Neutrophil (primary cell): ENCODE data around the gene NBL1.
"Not testable (repeated sequence)": the region's sequence is repeated elsewhere in the genome, so short reads cannot be mapped to it uniquely, and the experiment has no call there.

Experiments
- H3K27ac ChIP-seq: fragments of 200-600 bp; sonication (generic); 2 replicates; pipeline ENCODE4 v1.5.1; 2016; ENCODE audit warnings: mild to moderate bottlenecking, moderate library complexity
- H3K27me3 ChIP-seq: fragments of 200-600 bp; sonication (generic); 2 replicates; pipeline ENCODE4 v1.6.0; 2016; ENCODE audit warnings: mild to moderate bottlenecking
- H3K36me3 ChIP-seq: fragments of 200-600 bp; sonication (generic); 2 replicates; pipeline ENCODE4 v1.5.1; 2017
- H3K4me1 ChIP-seq, 2 experiments: fragments of 200-600 bp in 1 of 2; sonication (generic) in 1 of 2; 1 replicate in 1 of 2; 2 replicates in 1 of 2; pipeline versions ENCODE4 v1.5.1 to v1.6.1; 2013 to 2016; ENCODE audit warnings: low read depth in 1 of 2, low read length in 1 of 2, mild to moderate bottlenecking in 1 of 2, moderate library complexity in 1 of 2; ENCODE audit not compliant: control insufficient read depth in 1 of 2, insufficient read depth in 1 of 2
- H3K4me3 ChIP-seq, 2 experiments: fragments of 200-600 bp in 1 of 2; sonication (generic) in 1 of 2; 1 replicate in 1 of 2; 2 replicates in 1 of 2; pipeline ENCODE4 v1.5.1; 2013 to 2016; ENCODE audit warnings: low read depth in 1 of 2, low read length in 1 of 2, mild to moderate bottlenecking in 1 of 2, moderate library complexity in 1 of 2
- H3K9me3 ChIP-seq: fragments of 200-600 bp; sonication (generic); 2 replicates; pipeline ENCODE4 v1.5.1; 2016
- TF ChIP-seq, protein P1 (sequence below): fragments of 200-600 bp; sonication (generic); IDR thresholded peaks from 2 replicates; pipeline ENCODE4 v1.5.1; 2016; ENCODE audit warnings: antibody characterized with exemption

The NBL1 gene

DNA sequence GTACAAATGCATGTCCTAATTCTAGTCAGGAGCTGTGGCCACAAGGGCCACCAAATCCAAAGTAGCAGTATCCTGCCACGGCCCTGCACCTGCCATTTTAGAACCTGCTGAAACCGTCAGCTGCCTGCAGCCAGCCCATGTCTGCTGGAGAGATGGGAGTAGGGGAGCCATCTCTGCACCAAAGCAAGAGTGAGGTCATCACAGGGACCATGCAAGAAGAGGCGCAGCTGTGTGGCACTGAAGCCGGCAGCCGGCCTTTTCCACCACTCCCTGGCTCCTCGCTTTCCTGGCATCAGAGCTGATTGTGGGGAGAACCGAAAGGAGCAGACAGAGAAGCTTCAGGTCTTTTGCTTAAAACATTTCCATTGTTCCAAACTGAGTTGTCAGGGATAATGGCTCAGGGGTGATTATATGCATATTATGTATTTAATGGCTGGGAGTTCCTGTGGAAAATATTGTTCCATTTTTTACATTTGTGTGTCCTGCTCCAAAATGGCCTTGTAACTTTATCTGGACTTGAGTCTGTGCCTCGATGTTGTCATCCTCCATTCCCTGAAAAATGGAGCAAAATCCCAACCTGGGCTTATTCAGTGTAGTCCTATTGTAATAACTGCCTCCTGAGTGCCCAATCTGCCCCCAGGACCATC lies 18.7 kb upstream of the NBL1 start:
- Histone ChIP-seq H3K27ac (no peak overlapping the region), H3K4me1 (no peaks in the 10 kb centered on the region), H3K36me3 (peaks cover 65% of the 10 kb centered on the region), H3K4me3 (no peak overlapping the region), H3K9me3 (no peaks in the 10 kb centered on the region), H3K27me3 (no peaks in the 10 kb centered on the region)
- TF ChIP-seq, protein P1, sequence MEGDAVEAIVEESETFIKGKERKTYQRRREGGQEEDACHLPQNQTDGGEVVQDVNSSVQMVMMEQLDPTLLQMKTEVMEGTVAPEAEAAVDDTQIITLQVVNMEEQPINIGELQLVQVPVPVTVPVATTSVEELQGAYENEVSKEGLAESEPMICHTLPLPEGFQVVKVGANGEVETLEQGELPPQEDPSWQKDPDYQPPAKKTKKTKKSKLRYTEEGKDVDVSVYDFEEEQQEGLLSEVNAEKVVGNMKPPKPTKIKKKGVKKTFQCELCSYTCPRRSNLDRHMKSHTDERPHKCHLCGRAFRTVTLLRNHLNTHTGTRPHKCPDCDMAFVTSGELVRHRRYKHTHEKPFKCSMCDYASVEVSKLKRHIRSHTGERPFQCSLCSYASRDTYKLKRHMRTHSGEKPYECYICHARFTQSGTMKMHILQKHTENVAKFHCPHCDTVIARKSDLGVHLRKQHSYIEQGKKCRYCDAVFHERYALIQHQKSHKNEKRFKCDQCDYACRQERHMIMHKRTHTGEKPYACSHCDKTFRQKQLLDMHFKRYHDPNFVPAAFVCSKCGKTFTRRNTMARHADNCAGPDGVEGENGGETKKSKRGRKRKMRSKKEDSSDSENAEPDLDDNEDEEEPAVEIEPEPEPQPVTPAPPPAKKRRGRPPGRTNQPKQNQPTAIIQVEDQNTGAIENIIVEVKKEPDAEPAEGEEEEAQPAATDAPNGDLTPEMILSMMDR: no peak

DNA sequence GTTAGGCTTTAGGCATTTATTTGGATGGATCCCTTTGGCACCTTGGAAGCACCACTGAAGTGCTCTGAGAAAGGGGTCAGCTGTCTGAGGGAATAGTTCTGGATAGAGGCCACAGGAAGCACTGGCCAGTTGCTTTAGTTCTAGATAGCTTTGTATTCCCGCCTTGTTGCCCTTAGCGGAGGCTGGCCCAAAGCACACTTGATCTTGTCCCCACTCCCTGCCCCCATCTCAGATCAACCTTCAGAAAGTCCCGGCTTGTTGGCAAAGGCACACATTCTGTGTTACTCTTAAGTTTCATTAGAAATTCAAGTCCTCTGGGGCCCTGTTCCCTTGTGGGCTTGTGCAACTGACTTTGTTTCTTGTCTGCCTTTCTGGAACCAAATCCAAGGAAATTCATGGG lies 15.2 kb upstream of the NBL1 start:
- TF ChIP-seq, protein P1: no peak
- no peak overlapping the region for H3K27ac ChIP-seq
- peaks cover 56% of the 10 kb centered on the region for H3K36me3 ChIP-seq
- no peaks in the 10 kb centered on the region for H3K9me3 ChIP-seq
- no peaks in the 10 kb centered on the region for H3K27me3 ChIP-seq
- no peak overlapping the region for H3K4me3 ChIP-seq
- no peaks in the 10 kb centered on the region for H3K4me1 ChIP-seq

DNA sequence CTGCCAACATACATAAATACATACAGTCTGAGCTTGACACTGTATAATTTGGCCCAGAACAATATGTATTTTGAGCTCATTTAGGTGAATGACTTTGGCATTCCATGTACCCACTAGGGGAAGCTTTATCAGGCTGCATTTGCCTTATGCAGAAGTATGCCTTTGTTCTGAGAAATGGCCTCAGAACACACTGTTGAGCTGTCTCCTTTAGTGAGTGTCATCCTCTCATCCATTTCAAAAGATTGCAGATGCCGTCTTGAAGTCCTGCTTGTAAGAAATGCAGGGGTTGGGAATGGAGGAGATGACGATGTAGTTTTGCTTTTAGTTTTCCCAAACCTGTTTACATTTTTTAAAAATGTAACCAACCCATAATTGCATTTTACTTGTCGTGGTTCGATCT lies 14.8 kb upstream of the NBL1 start:
- Histone ChIP-seq H3K27ac (no peak overlapping the region), H3K27me3 (no peaks in the 10 kb centered on the region), H3K4me1 (no peaks in the 10 kb centered on the region), H3K4me3 (no peak overlapping the region), H3K36me3 (peaks cover 52% of the 10 kb centered on the region), H3K9me3 (no peaks in the 10 kb centered on the region)
- TF ChIP-seq, protein P1: no peak

DNA sequence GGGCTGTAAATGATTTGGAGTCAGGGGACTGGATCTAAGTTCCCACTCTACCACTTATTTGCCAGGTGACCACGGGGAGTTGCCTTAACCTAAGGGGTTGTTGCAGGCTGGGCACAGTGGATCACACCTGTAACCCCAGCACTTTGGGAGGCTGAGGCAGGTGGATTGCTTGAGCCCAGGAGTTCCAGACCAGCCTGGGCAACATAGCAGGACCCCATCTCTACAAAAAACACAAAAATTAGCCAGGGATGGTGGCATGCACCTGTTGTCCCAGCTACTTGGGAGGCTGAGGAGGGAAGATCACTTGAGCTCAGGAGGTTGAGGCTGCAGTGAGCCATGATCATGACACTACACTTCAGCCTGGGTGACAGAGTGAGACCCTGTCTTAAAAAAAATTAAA lies 13.9 kb upstream of the NBL1 start:
- H3K9me3 ChIP-seq, H3K27me3 ChIP-seq, H3K27ac ChIP-seq, H3K4me1 ChIP-seq, H3K4me3 ChIP-seq: not testable (repeated sequence)
- H3K36me3 ChIP-seq: peaks cover 43% of the 10 kb centered on the region

DNA sequence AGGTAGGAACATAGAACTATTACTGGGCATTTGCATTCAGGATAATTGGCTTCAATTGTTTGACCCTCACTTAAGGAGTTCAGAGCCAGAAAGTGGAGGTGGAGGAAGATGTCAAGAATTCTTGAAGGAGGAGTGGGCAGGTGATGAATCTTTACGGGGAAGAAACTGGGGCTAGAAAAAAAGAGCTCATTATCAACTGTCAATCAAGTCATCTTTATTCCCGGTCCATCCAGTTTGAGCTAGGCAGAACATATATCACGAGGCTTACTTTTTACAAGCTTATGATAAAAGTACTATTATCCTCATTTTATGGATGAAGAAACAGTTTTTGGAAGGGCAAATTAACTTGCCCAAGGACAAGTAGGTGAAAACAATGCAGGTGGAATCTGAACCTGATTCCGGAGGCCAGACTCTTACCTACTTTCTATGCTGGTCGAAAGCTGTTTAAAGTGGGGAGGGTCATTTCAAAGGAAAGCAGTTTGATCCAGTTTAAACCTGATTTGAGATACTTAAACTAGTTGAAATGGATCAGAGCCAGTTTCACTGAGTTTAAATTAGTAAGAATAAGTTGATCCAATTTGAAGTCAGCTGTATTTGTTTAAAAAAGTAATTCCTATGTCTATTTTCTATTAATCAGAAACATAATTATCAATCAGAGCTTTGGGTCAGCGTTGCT lies 13.3 kb upstream of the NBL1 start:
- Histone ChIP-seq H3K27ac (no peak overlapping the region), H3K36me3 (peaks cover 37% of the 10 kb centered on the region), H3K4me3 (no peak overlapping the region), H3K9me3 (no peaks in the 10 kb centered on the region), H3K27me3 (no peaks in the 10 kb centered on the region), H3K4me1 (no peaks in the 10 kb centered on the region)
- TF ChIP-seq, protein P1: no peak

DNA sequence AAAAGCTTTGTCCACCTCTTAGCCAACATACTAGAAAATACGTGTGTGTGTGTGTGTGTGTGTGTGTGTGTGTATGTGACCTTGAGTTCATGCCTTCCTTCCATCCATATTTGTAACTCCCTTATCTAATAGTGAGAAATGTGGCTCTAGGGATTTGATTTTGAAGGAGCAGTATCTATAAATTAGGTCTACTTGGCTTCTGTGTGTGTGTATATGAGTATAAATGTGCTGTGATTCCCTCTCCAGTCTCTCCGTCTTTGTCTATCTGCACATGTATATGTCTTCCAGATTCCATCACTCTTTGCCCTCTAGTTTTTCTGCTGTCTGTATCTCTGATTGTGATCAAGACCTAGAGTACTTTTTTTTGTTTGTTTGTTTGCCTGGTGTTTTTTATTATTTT lies 11.9 kb upstream of the NBL1 start:
- no peaks in the 10 kb centered on the region for H3K4me1 ChIP-seq
- H3K4me3 ChIP-seq: no peak overlapping the region
- TF ChIP-seq, protein P1: no peak
- no peaks in the 10 kb centered on the region for H3K27me3 ChIP-seq
- no peak overlapping the region for H3K27ac ChIP-seq
- H3K9me3 ChIP-seq: no peaks in the 10 kb centered on the region
- peaks cover 23% of the 10 kb centered on the region for H3K36me3 ChIP-seq
